H9 (cell line): ENCODE results near the gene NR3C2. TPM values are rescaled to one million over a fixed set of nuclear protein-coding genes. Genes with fewer than 3 reads are reported as not detected.

Source experiments
- DNase-seq: peaks from one replicate; pipeline ENCODE4 v3.0.0-alpha.2; 2017
- H2AFZ ChIP-seq: one replicate; pipeline ENCODE4 v1.6.1; 2013; ENCODE audit warnings: mild to moderate bottlenecking, low read length, control low read depth, moderate library complexity
- H2AK5ac ChIP-seq: 2 replicates; pipeline ENCODE4 v1.6.1; 2013; ENCODE audit warnings: low read length, control low read depth, mixed read lengths; ENCODE audit not compliant: insufficient read length
- H2BK120ac ChIP-seq: one replicate; pipeline ENCODE4 v1.6.1; 2013; ENCODE audit warnings: low read depth, mild to moderate bottlenecking, low read length, control low read depth, inconsistent platforms; ENCODE audit not compliant: poor library complexity, severe bottlenecking
- H2BK12ac ChIP-seq: 2 replicates; pipeline ENCODE4 v1.6.1; 2013; ENCODE audit warnings: low read length, control low read depth, mixed read lengths, low read depth; ENCODE audit not compliant: insufficient read length
- H2BK15ac ChIP-seq: 2 replicates; pipeline ENCODE4 v1.6.1; 2013; ENCODE audit warnings: low read depth, low read length, control low read depth
- H2BK20ac ChIP-seq: one replicate; pipeline ENCODE4 v1.6.1; 2013; ENCODE audit warnings: low read depth, mild to moderate bottlenecking, low read length, control low read depth, inconsistent platforms; ENCODE audit not compliant: poor library complexity, severe bottlenecking
- H2BK5ac ChIP-seq: 2 replicates; pipeline ENCODE4 v1.6.1; 2013; ENCODE audit warnings: low read length, control low read depth, mixed read lengths; ENCODE audit not compliant: insufficient read length
- H3K14ac ChIP-seq: 2 replicates; pipeline ENCODE4 v1.6.1; 2013; ENCODE audit warnings: low read length, control low read depth; ENCODE audit not compliant: insufficient read depth
- H3K18ac ChIP-seq: 2 replicates; pipeline ENCODE4 v1.6.1; 2013; ENCODE audit warnings: low read depth, mild to moderate bottlenecking, mixed read lengths, low read length, control low read depth; ENCODE audit not compliant: insufficient read length
- H3K23ac ChIP-seq: 2 replicates; pipeline ENCODE4 v1.6.1; 2013; ENCODE audit warnings: low read length, control low read depth, mixed read lengths, low read depth; ENCODE audit not compliant: insufficient read length
- H3K23me2 ChIP-seq: 2 replicates; pipeline ENCODE4 v1.6.1; 2013; ENCODE audit warnings: low read depth, mild to moderate bottlenecking, mixed read lengths, low read length, control low read depth; ENCODE audit not compliant: insufficient read length, poor library complexity, severe bottlenecking
- H3K27ac ChIP-seq: 2 replicates; pipeline ENCODE4 v1.5.1; 2013; ENCODE audit warnings: low read length, control low read depth, mixed read lengths, low read depth; ENCODE audit not compliant: insufficient read length
- H3K27me3 ChIP-seq: 2 replicates; pipeline ENCODE4 v1.6.1; 2013; ENCODE audit warnings: low read length, control low read depth, inconsistent platforms; ENCODE audit not compliant: insufficient read depth
- H3K4ac ChIP-seq: 2 replicates; pipeline ENCODE4 v1.6.1; 2013; ENCODE audit warnings: low read depth, mild to moderate bottlenecking, control low read depth, inconsistent platforms, low read length, moderate library complexity
- H3K4me1 ChIP-seq: 2 replicates; pipeline ENCODE4 v1.6.1; 2013; ENCODE audit warnings: low read length, control low read depth, inconsistent platforms; ENCODE audit not compliant: insufficient read depth
- H3K4me2 ChIP-seq: 2 replicates; pipeline ENCODE4 v1.6.1; 2013; ENCODE audit warnings: low read length, control low read depth, mixed read lengths; ENCODE audit not compliant: insufficient read length, insufficient read depth
- H3K56ac ChIP-seq: 2 replicates; pipeline ENCODE4 v1.6.1; 2013; ENCODE audit warnings: low read depth, mild to moderate bottlenecking, mixed read lengths, low read length, control low read depth; ENCODE audit not compliant: insufficient read length
- H3K79me1 ChIP-seq: 2 replicates; pipeline ENCODE4 v1.6.1; 2013; ENCODE audit warnings: low read depth, mild to moderate bottlenecking, moderate library complexity, low read length, control low read depth, inconsistent platforms; ENCODE audit not compliant: insufficient read depth, poor library complexity, severe bottlenecking
- H3K79me2 ChIP-seq: 2 replicates; pipeline ENCODE4 v1.6.1; 2013; ENCODE audit warnings: low read length, control low read depth, inconsistent platforms; ENCODE audit not compliant: insufficient read depth
- H3K9ac ChIP-seq: 2 replicates; pipeline ENCODE4 v1.6.1; 2013; ENCODE audit warnings: low read length, control low read depth, mixed read lengths; ENCODE audit not compliant: insufficient read length; ENCODE audit errors: extremely low read depth
- H3K9me3 ChIP-seq: one replicate; pipeline ENCODE4 v1.6.1; 2013; ENCODE audit warnings: low read depth, low read length, inconsistent platforms; ENCODE audit not compliant: control insufficient read depth
- H3T11ph ChIP-seq: one replicate; pipeline ENCODE4 v1.6.1; 2013; ENCODE audit warnings: mild to moderate bottlenecking, low read length, control low read depth, inconsistent platforms
- H4K20me1 ChIP-seq: one replicate; pipeline ENCODE4 v1.6.1; 2013; ENCODE audit not compliant: control insufficient read depth, insufficient read length, insufficient read depth
- H4K5ac ChIP-seq: 2 replicates; pipeline ENCODE4 v1.6.1; 2013; ENCODE audit warnings: low read depth, mild to moderate bottlenecking, mixed read lengths, low read length, control low read depth; ENCODE audit not compliant: insufficient read length
- H4K8ac ChIP-seq: replicated peaks from 2 replicates; pipeline ENCODE4 v1.6.1; 2013; ENCODE audit warnings: low read length, control low read depth, mixed read lengths, low read depth; ENCODE audit not compliant: insufficient read length
- H4K91ac ChIP-seq: 2 replicates; pipeline ENCODE4 v1.6.1; 2013; ENCODE audit warnings: low read depth, mild to moderate bottlenecking, moderate library complexity, mixed read lengths, low read length, control low read depth; ENCODE audit not compliant: insufficient read length
- H3K27ac Mint-ChIP-seq, 3 experiments: 2 replicates in 2 of 3; 3 replicates in 1 of 3; pipeline ENCODE4 v1.8.0; 2020 to 2021; ENCODE audit warnings: mixed read lengths in 3 of 3, mild to moderate bottlenecking in 1 of 3, moderate library complexity in 1 of 3
- H3K27me3 Mint-ChIP-seq: 2 replicates; pipeline ENCODE4 v1.8.0; 2021; ENCODE audit warnings: low read depth, mild to moderate bottlenecking, moderate library complexity, mixed read lengths
- H3K36me3 Mint-ChIP-seq, 3 experiments: 2 replicates in 2 of 3; 3 replicates in 1 of 3; pipeline ENCODE4 v1.8.0; 2020 to 2021; ENCODE audit warnings: low read depth in 3 of 3, mixed read lengths in 3 of 3; ENCODE audit not compliant: insufficient read depth in 1 of 3
- H3K4me1 Mint-ChIP-seq, 2 experiments: 2 replicates each; pipeline ENCODE4 v1.8.0; 2020; ENCODE audit warnings: mixed read lengths in 2 of 2
- H3K4me3 Mint-ChIP-seq, 2 experiments: 2 replicates in 1 of 2; 3 replicates in 1 of 2; pipeline ENCODE4 v1.8.0; 2020 to 2021; ENCODE audit warnings: mild to moderate bottlenecking in 2 of 2, mixed read lengths in 2 of 2, moderate library complexity in 1 of 2
- H3K9me3 Mint-ChIP-seq, 2 experiments: 2 replicates in 1 of 2; 3 replicates in 1 of 2; pipeline ENCODE4 v1.8.0; 2020; ENCODE audit warnings: mild to moderate bottlenecking in 2 of 2, mixed read lengths in 2 of 2, moderate library complexity in 1 of 2
- WGBS: extraction: QIAGEN DNeasy Blood & Tissue Kit; methylation state at CpG from one replicate; pipeline ENCODE4 v1.1.7; 2013; ENCODE audit warnings: missing lambda C conversion rate, low lambda C conversion rate, mixed read lengths; ENCODE audit not compliant: insufficient read length; ENCODE audit errors: extremely low coverage; 5-methylcytosine and 5-hydroxymethylcytosine counted together
- total RNA-seq: library from RNA; stranded (reverse); gene quantifications from 2 replicates; pipeline ENCODE4 v1.2.1, GENCODE V29; 2021
- TF ChIP-seq, protein P1 (sequence below): fragments of 200-600 bp; sonication (generic); conservative IDR thresholded peaks from 3 replicates; pipeline ENCODE4 v1.8.0; 2021; ENCODE audit warnings: antibody characterized with exemption, mild to moderate bottlenecking

The NR3C2 gene
- total RNA-seq, 1 experiment from 2014 or later = 1.4 TPM

GRCh38 chr4:148481636-148482035 is 39.4 kb upstream of the NR3C2 start:
- H4K5ac ChIP-seq = no peak overlapping the region
- no peak overlapping the region for H2BK12ac ChIP-seq
- no peak overlapping the region for H2BK15ac ChIP-seq
- no CpG with 5 or more reads among the region's 3 CpGs for WGBS
- H2BK5ac ChIP-seq = no peak overlapping the region
- H2AFZ ChIP-seq = no peak overlapping the region
- no peak overlapping the region for H4K91ac ChIP-seq
- H3K14ac ChIP-seq = no peak overlapping the region
- H3K4me1 ChIP-seq = no peaks in the 10 kb centered on the region; the same call in 1 of the 2 replicates
- DNase-seq = no peak
- no peak overlapping the region for H3K9ac ChIP-seq
- H3T11ph ChIP-seq = no peak overlapping the region
- H2BK120ac ChIP-seq = no peak overlapping the region
- no peak overlapping the region for H3K4me3 Mint-ChIP-seq
- H2AK5ac ChIP-seq = no peak overlapping the region
- TF ChIP-seq, protein P1, sequence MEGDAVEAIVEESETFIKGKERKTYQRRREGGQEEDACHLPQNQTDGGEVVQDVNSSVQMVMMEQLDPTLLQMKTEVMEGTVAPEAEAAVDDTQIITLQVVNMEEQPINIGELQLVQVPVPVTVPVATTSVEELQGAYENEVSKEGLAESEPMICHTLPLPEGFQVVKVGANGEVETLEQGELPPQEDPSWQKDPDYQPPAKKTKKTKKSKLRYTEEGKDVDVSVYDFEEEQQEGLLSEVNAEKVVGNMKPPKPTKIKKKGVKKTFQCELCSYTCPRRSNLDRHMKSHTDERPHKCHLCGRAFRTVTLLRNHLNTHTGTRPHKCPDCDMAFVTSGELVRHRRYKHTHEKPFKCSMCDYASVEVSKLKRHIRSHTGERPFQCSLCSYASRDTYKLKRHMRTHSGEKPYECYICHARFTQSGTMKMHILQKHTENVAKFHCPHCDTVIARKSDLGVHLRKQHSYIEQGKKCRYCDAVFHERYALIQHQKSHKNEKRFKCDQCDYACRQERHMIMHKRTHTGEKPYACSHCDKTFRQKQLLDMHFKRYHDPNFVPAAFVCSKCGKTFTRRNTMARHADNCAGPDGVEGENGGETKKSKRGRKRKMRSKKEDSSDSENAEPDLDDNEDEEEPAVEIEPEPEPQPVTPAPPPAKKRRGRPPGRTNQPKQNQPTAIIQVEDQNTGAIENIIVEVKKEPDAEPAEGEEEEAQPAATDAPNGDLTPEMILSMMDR = no peak
- H3K79me1 ChIP-seq = no peaks in the 10 kb centered on the region
- H3K23me2 ChIP-seq = no peaks in the 10 kb centered on the region
- no peak overlapping the region for H4K8ac ChIP-seq
- H3K56ac ChIP-seq = no peak overlapping the region
- H3K27me3 Mint-ChIP-seq = no peaks in the 10 kb centered on the region
- no peak overlapping the region for H3K27ac ChIP-seq
- H3K4me1 Mint-ChIP-seq = peaks cover 6 to 8% of the 10 kb centered on the region in 2 experiments
- no peak overlapping the region for H3K4ac ChIP-seq
- no peak overlapping the region for H3K4me2 ChIP-seq
- H2BK20ac ChIP-seq = no peak overlapping the region
- H3K18ac ChIP-seq = no peak overlapping the region
- H3K9me3 ChIP-seq = no peaks in the 10 kb centered on the region
- no peaks in the 10 kb centered on the region for H3K27me3 ChIP-seq
- H4K20me1 ChIP-seq = no peaks in the 10 kb centered on the region
- H3K9me3 Mint-ChIP-seq = peaks cover 11 to 12% of the 10 kb centered on the region in 2 experiments; a peak in 4 of 5 replicates
- no peaks in the 10 kb centered on the region for H3K79me2 ChIP-seq
- H3K36me3 Mint-ChIP-seq = peaks cover 0 to 4% (median 2%) of the 10 kb centered on the region in 3 experiments; a peak in 4 of 7 replicates
- H3K27ac Mint-ChIP-seq = no peak overlapping the region
- no peak overlapping the region for H3K23ac ChIP-seq
